Measurements from ENCODE around the gene HABP2. TPM values are rescaled to one million over a fixed set of nuclear protein-coding genes. Genes with fewer than 3 reads are reported as not detected.

Gene HABP2
- total RNA-seq, 2 donors from 2014 or later = not detected

DNA sequence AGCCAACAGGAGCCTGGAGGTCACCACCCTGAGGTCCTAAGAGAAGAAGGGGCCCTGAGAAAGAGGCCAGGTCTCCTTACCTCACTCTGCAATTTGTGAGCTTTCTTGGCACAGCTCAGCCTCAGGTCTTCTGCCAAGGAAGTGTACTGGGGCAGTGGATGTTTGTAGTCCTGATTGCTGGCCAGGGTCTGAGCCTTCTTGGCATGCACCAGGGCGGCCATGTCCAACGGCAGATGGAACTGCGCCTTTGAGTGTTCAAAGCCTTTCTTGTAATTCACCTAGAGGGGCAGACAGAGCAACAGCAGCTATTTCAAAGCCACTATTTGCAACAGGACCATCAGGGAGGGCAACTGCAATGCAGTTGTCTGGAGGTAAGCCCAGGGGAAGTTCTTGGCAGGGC lies 59.3 kb downstream of the HABP2 start:
- Histone ChIP-seq H3K27ac (no peak overlapping the region), H3K9me3 (no peaks in the 10 kb centered on the region), H3K36me3 (peaks cover 78% of the 10 kb centered on the region), H3K27me3 (no peaks in the 10 kb centered on the region), H3K4me1 (peaks cover 0 to 18% of the 10 kb centered on the region in 2 donors), H3K4me3 (no peak overlapping the region)
- TF ChIP-seq, protein P1, sequence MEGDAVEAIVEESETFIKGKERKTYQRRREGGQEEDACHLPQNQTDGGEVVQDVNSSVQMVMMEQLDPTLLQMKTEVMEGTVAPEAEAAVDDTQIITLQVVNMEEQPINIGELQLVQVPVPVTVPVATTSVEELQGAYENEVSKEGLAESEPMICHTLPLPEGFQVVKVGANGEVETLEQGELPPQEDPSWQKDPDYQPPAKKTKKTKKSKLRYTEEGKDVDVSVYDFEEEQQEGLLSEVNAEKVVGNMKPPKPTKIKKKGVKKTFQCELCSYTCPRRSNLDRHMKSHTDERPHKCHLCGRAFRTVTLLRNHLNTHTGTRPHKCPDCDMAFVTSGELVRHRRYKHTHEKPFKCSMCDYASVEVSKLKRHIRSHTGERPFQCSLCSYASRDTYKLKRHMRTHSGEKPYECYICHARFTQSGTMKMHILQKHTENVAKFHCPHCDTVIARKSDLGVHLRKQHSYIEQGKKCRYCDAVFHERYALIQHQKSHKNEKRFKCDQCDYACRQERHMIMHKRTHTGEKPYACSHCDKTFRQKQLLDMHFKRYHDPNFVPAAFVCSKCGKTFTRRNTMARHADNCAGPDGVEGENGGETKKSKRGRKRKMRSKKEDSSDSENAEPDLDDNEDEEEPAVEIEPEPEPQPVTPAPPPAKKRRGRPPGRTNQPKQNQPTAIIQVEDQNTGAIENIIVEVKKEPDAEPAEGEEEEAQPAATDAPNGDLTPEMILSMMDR (IDR thresholded peaks at IDR 0.05) = no peak
- DNase-seq (ENCODE audit: low spot score) = no peak

DNA sequence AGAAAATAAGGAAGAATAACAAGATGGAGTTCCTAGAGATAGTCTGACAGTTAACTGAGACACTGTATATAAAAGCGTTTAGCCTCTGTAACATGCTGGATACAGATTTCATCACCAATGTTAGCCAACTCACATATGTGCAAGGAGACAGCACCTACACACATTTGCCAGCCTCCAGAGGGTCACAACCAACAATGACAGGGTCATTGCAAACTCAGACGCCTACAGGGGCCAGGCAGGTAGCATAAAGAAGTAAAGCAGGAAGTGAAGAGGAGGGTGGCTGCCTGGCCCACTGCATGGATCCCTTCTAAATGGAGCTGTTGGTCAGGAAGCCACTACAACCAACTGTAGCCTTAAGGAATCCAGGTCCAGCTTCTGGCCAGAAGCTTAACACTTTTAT lies 60.6 kb downstream of the HABP2 start:
- no peak for DNase-seq (ENCODE audit: low spot score)
- peaks cover 0 to 18% of the 10 kb centered on the region in 2 donors for H3K4me1 ChIP-seq
- H3K9me3 ChIP-seq = no peaks in the 10 kb centered on the region
- H3K4me3 ChIP-seq = no peak overlapping the region
- TF ChIP-seq, protein P1 (IDR thresholded peaks at IDR 0.05) = no peak
- peaks cover 79% of the 10 kb centered on the region for H3K36me3 ChIP-seq
- H3K27me3 ChIP-seq = no peaks in the 10 kb centered on the region
- H3K27ac ChIP-seq = no peak overlapping the region

DNA sequence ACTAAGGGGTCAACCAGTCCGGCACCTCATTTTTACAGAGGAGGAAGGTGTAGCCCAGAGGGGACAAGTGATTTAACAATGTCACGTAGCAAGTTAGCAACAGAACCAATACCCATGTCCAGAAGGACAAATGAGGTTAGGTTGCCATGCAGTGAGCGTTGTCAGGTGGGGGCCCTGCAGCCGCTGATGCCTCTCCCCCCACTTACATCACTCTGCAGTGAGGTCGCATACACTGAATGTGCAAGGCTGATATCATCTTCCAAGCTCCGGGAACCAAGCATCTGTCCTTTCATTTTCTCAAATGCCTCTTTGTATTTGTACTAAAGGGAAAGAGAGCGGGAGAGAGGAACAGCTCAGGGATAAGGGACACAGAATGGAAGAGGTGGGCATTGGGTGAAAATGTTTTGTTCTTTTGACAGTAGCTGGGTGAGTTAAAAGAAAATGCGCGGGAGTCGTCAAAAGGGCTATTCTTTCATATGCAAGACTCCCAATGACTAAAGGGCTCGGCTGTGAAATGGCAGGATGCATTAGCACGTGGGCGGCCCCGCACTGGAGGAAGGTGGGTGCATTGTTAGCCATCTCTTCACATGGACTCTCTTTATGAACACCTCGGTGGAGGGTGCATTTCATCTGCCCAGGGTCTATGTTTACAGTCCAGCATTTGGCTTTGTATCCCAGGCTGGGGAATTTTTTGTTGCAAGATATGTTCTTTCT lies 61.3 kb downstream of the HABP2 start:
- Histone ChIP-seq H3K4me1 (peaks cover 0 to 18% of the 10 kb centered on the region in 2 donors), H3K4me3 (no peak overlapping the region), H3K27me3 (no peaks in the 10 kb centered on the region), H3K9me3 (no peaks in the 10 kb centered on the region), H3K36me3 (peaks cover 79% of the 10 kb centered on the region), H3K27ac (no peak overlapping the region)
- TF ChIP-seq, protein P1 (IDR thresholded peaks at IDR 0.05) = no peak
- DNase-seq (ENCODE audit: low spot score) = no peak

DNA sequence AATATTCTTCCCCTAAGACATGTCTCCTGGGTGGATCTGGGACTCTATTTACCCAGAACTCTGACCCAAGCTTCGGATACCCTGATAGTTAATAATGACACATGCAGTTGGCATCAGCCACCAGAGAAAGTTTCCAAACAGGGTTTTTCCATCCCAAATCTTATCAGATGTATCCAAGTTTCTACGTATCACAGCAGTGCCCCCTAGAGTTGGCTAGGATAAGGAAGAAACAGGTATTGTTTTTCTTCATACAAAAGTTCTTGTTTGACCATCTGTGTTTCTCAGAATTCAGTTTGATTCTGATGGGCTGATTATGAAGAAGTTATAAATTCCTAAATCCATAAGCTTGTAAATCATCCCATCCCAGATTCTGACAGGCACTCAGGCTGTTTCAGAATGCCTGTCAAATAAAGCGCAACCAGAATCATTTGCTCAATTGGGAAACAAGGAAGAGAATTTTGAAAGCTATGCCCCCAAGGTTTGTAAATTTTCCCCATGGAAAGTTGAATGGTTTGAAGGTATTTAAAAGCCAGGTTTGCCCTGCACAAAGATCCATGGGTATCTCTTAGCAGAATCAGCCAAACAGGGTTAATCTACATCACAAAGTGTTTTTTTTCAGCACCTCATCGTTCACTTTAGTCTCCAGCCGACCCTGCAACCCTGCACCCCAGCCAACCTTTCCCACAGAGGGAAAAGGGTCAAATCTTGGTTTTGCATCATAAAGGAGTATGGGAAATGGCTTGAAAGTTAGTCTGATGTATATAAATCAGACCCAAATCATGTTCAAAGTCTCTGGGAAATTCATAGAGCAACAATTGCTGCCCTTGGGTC lies 63.6 kb downstream of the HABP2 start:
- no peaks in the 10 kb centered on the region for H3K27me3 ChIP-seq
- no peak for DNase-seq (ENCODE audit: low spot score)
- no peak overlapping the region for H3K27ac ChIP-seq
- peaks cover 76% of the 10 kb centered on the region for H3K36me3 ChIP-seq
- H3K4me1 ChIP-seq = peaks cover 0 to 9% of the 10 kb centered on the region in 2 donors
- no peaks in the 10 kb centered on the region for H3K9me3 ChIP-seq
- TF ChIP-seq, protein P1 (IDR thresholded peaks at IDR 0.05) = no peak
- H3K4me3 ChIP-seq = no peak overlapping the region

DNA sequence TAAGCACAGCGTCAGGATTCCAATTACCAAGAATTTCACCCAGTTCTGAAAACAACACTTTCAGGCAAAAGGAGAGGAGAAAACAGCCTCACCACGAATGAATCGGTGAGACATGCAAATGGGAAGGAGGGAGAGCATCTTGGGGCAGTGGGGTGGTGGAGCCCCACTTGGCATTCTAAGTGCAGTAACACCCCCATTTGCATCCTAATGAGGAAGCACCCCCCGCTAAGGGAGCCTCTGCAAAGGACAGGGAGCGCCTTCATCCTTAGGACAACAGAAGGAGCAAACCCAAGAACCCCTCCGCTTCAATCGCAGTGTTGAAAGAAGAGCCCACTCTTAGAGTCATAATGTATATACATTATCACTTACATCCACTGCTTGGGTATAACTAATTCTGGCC lies 64.2 kb downstream of the HABP2 start:
- no peak for DNase-seq (ENCODE audit: low spot score)
- H3K9me3 ChIP-seq = no peaks in the 10 kb centered on the region
- TF ChIP-seq, protein P1 (IDR thresholded peaks at IDR 0.05) = no peak
- no peak overlapping the region for H3K27ac ChIP-seq
- H3K4me3 ChIP-seq = no peak overlapping the region
- peaks cover 0 to 7% of the 10 kb centered on the region in 2 donors for H3K4me1 ChIP-seq
- H3K36me3 ChIP-seq = peaks cover 75% of the 10 kb centered on the region
- H3K27me3 ChIP-seq = no peaks in the 10 kb centered on the region

Measured in right atrium auricular region (tissue), 2 donors.